ENCODE measurements around the gene RAPGEF3. TPM values are rescaled to one million over a fixed set of nuclear protein-coding genes. Genes with fewer than 3 reads are reported as not detected.

RAPGEF3 gene
- total and polyA plus RNA-seq, 2 of the 8 experiments (the other 6 are each of a cell fraction or from before 2014, with no cell fraction given): 5.0 to 9.4 TPM

- H2BK12ac ChIP-seq (ENCODE audit: low read depth, low read length): no peak overlapping the region
- H3K18ac ChIP-seq (ENCODE audit: extremely low read depth, low read length): no peak overlapping the region
- FAIRE-seq (no peak), DNase-seq (ENCODE audit: low read depth in 1 of 2, low spot score in 2 of 2) (no peak)
- POLR2A ChIA-PET (ENCODE audit: partially characterized antibody): interaction anchor here (1.1 to 2.6 kb wide), 3 partner anchors 10 to 28 kb away, joined by 3 to 10 read pairs (median 3); no protein-coding TSS in a partner anchor
- no peak overlapping the region for H2BK20ac ChIP-seq (ENCODE audit: low read length)
- H3K27ac ChIP-seq (ENCODE audit: low read depth, low read length): no peak overlapping the region
- H3K4me2 ChIP-seq (ENCODE audit: insufficient read depth in 1 of 2, low read depth in 2 of 2, low read length in 2 of 2): no peak overlapping the region
- H4K91ac ChIP-seq (replicated peaks; ENCODE audit: insufficient read length, low read length): no peak overlapping the region
- H3K79me1 ChIP-seq (ENCODE audit: low read depth, low read length): no peaks in the 10 kb centered on the region
- H2BK5ac ChIP-seq (ENCODE audit: low read depth, low read length): no peak overlapping the region
- CTCF ChIA-PET (ENCODE audit: partially characterized antibody): interaction anchor here (1.3 to 64.6 kb wide), 8 partner anchors 11 to 113 kb away, joined by 3 to 2442 read pairs (median 10); partner anchors contain the start of genes RAPGEF3 and SLC48A1
- no peak overlapping the region for H3K56ac ChIP-seq (replicated peaks; ENCODE audit: insufficient read length, low read depth, low read length)
- H3K23ac ChIP-seq (ENCODE audit: insufficient read length): no peak overlapping the region
- H2BK120ac ChIP-seq (replicated peaks; ENCODE audit: low read depth, low read length): no peak overlapping the region
- no peaks in the 10 kb centered on the region for H4K20me1 ChIP-seq (replicated peaks in 1 of 2; ENCODE audit: control insufficient read depth in 1 of 2, insufficient read depth in 2 of 2, low read length in 2 of 2)
- H3K4ac ChIP-seq (replicated peaks; ENCODE audit: insufficient read length, low read depth, low read length): no peak overlapping the region
- no peaks in the 10 kb centered on the region for H3K23me2 ChIP-seq (ENCODE audit: low read depth, low read length)
- WGBS, 2 experiments (ENCODE audit: extremely low coverage in 1 of 2, insufficient coverage in 1 of 2, insufficient read length in 1 of 2, insufficient replicate concordance in 2 of 2, low coverage in 1 of 2, low lambda C conversion rate in 2 of 2, missing lambda C conversion rate in 1 of 2): 85% methylated on average over 5 of the region's 5 CpGs; no CpG with 5 or more reads in 1 of the 2 experiments
- H3K9ac ChIP-seq (replicated peaks in 1 of 4; ENCODE audit: extremely low read depth in 1 of 4, low read depth in 3 of 4, low read length in 3 of 4): no peak overlapping the region
- H4K5ac ChIP-seq (ENCODE audit: insufficient read length, low read depth, low read length): no peak overlapping the region
- no peaks in the 10 kb centered on the region for H3K36me3 ChIP-seq (ENCODE audit: control insufficient read depth in 2 of 4, insufficient read depth in 4 of 4, low read length in 3 of 4)
- H3K4me3 ChIP-seq (ENCODE audit: extremely low read depth in 1 of 4, insufficient read depth in 2 of 4, low read depth in 3 of 4, low read length in 4 of 4): no peak overlapping the region
- H2AK5ac ChIP-seq (ENCODE audit: low read depth, low read length): no peak overlapping the region
- no peaks in the 10 kb centered on the region for H3K27me3 ChIP-seq (replicated peaks in 1 of 4; ENCODE audit: control insufficient read depth in 3 of 4, extremely low read depth in 1 of 4, insufficient read depth in 3 of 4, low read length in 3 of 4)
- H3K79me2 ChIP-seq (ENCODE audit: control insufficient read depth in 1 of 2, insufficient read depth in 2 of 2, low read length in 2 of 2): no peaks in the 10 kb centered on the region
- no peak overlapping the region for H2AFZ ChIP-seq (ENCODE audit: low read length)
- TF ChIP-seq PHF8 (conservative IDR thresholded peaks at IDR 0.05; ENCODE audit: low read depth, low read length) (no peak), TAF1 (IDR thresholded peaks at IDR 0.05; ENCODE audit: low read depth, low read length) (no peak), TCF12 (IDR thresholded peaks at IDR 0.05; ENCODE audit: low read depth, low read length) (no peak), KDM5A (IDR thresholded peaks at IDR 0.05; ENCODE audit: low read length) (no peak)
- H4K8ac ChIP-seq (ENCODE audit: extremely low read depth, insufficient read depth, low read length): no peak overlapping the region
- no peak overlapping the region for H2BK15ac ChIP-seq (ENCODE audit: low read length)
- H3K4me1 ChIP-seq (replicated peaks in 1 of 4; ENCODE audit: control insufficient read depth in 3 of 4, insufficient read depth in 4 of 4, low read length in 3 of 4): no peaks in the 10 kb centered on the region
- no peak overlapping the region for H3K14ac ChIP-seq (ENCODE audit: insufficient read length)
- no peaks in the 10 kb centered on the region for H3K9me3 ChIP-seq (ENCODE audit: insufficient read depth in 2 of 2, low read depth in 1 of 2, low read length in 1 of 2)
These were observed 32.8 kb downstream of the RAPGEF3 start for GRCh38 chr12:47725893-47726292.

All from H1 (cell line).